Subcutaneous abdominal adipose tissue (tissue), 5 donors: ENCODE results near the gene CARD14.
A peak's percentile ranks its signal among the peaks of the same experiment; 100 is the strongest.

ENCODE experiments used
- H3K27ac ChIP-seq: one replicate; pipeline ENCODE4 v1.7.0; 2013; ENCODE audit warnings: low read depth, mild to moderate bottlenecking, inconsistent platforms, low read length, moderate library complexity
- H3K27me3 ChIP-seq, 5 donors: one replicate each; pipeline ENCODE4 v1.7.0; 2013; ENCODE audit warnings: low read length in 5 of 5, inconsistent platforms in 1 of 5; ENCODE audit not compliant: control insufficient read depth in 5 of 5, insufficient read depth in 4 of 5
- H3K36me3 ChIP-seq, 5 donors: one replicate each; pipeline ENCODE4 v1.7.0; 2013; ENCODE audit warnings: low read length in 5 of 5; ENCODE audit not compliant: control insufficient read depth in 5 of 5, insufficient read depth in 5 of 5
- H3K4me1 ChIP-seq, 5 donors: one replicate each; pipeline ENCODE4 v1.7.0; 2013; ENCODE audit warnings: low read length in 5 of 5, mild to moderate bottlenecking in 3 of 5, moderate library complexity in 1 of 5; ENCODE audit not compliant: control insufficient read depth in 5 of 5, insufficient read depth in 5 of 5
- H3K4me3 ChIP-seq, 5 donors: one replicate each; pipeline ENCODE4 v1.7.0; 2013; ENCODE audit warnings: low read length in 5 of 5, low read depth in 1 of 5
- H3K9ac ChIP-seq, 5 donors: one replicate each; pipeline ENCODE4 v1.7.0; 2013; ENCODE audit warnings: low read length in 5 of 5, mild to moderate bottlenecking in 4 of 5, moderate library complexity in 3 of 5
- H3K9me3 ChIP-seq, 5 donors: one replicate each; pipeline ENCODE4 v1.7.0; 2013; ENCODE audit warnings: low read length in 5 of 5; ENCODE audit not compliant: control insufficient read depth in 5 of 5
- donor health status: healthy.
- donor health status: healthy.
- donor health status: healthy.
- donor health status: healthy.
- donor health status: healthy.

CARD14 gene

DNA sequence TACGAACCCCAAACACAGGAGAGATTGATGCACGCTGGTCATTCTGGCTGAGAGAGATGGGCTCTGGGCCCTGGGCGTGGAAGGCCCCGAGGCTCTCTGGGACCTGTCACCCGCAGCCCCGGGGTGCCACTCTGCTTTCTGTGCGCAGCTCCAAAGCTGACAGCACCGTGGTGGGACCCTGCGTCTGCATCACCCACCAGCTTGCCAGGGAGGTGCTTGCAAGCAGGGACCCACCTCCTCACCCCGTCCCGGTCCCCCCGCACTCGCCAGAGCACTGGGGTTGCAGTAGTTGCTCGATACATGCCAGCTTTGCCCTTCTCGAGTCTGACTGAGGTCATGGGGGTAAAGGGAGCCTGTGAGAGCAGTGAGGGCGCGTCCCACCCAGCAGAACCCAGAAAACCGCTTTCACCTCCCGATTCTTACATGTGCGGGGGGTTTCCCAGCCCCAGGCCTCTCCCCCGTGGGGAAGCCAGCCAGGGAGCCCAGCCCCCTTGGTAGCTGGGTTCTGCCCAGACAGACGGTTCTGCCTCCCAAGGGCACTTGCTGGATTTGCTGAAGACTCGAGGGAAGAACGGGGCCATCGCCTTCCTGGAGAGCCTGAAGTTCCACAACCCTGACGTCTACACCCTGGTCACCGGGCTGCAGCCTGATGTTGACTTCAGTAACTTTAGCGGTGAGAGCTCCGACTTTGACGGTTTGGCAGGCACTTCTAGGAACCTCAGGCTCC lies 12.5 kb downstream of the CARD14 start:
- no peak overlapping the region for H3K27ac ChIP-seq
- H3K4me3 ChIP-seq, result no peak overlapping the region
- H3K9ac ChIP-seq, result no peak overlapping the region
- no peaks in the 10 kb centered on the region for H3K36me3 ChIP-seq
- peaks cover 0 to 12% (median 9%) of the 10 kb centered on the region in 5 donors for H3K27me3 ChIP-seq
- H3K4me1 ChIP-seq, result peaks cover 0 to 4% (median 3%) of the 10 kb centered on the region in 5 donors
- H3K9me3 ChIP-seq, result no peaks in the 10 kb centered on the region

DNA sequence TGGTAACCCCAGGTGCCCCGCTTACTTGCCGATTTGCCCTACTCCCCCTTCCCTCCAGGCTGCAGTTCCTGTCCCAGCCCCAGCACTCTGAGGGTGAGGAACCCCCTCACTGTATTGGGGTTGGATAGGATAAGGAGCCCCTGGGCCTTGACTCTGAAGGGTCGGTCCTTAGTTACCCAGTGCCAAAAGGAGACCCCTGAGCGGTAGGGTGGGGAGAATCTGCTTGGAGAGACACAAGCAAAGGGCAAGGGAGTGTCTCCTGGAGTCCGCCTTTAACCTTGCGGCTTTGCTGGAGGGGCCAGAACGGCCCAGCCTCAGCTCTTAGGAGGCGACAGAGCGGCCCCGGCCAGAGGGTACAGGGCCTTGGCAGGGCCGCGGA lies 13.0 kb downstream of the CARD14 start:
- peaks cover 0 to 12% (median 10%) of the 10 kb centered on the region in 5 donors for H3K27me3 ChIP-seq
- no peaks in the 10 kb centered on the region for H3K36me3 ChIP-seq
- no peak overlapping the region for H3K4me3 ChIP-seq
- no peak overlapping the region for H3K9ac ChIP-seq
- H3K27ac ChIP-seq, result no peak overlapping the region
- H3K9me3 ChIP-seq, result no peaks in the 10 kb centered on the region
- H3K4me1 ChIP-seq, result peaks cover 5 to 9% (median 7%) of the 10 kb centered on the region in 5 donors

DNA sequence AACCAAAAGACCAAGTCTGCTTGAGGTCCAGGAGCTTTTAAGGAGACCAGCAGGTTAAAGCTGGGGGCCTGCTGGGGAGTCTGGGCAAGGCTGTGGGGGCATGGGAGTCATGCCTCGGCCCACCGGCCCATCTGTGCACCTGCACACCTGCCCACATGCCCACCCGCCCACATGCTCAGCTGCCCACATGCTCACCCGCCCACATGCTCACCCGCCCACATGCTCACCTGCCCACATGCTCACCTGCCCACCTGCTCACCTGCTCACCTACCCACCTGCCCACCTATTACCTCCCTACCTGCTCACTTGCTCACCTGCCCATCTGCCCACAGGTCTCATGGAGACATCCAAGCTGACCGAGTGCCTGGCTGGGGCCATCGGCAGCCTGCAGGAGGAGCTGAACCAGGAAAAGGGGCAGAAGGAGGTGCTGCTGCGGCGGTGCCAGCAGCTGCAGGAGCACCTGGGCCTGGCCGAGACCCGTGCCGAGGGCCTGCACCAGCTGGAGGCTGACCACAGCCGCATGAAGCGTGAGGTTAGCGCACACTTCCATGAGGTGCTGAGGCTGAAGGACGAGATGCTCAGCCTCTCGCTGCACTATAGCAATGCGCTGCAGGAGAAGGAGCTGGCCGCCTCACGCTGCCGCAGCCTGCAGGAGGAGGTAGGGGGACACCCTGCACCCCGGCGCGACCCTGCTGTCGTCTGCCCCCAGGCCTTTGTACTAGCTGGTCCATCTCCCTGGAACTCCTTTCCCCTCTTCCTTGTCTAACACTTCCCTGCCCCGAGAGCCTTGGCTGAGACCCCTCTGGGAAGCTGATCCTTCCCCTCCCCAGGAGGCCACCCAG lies 14.0 kb downstream of the CARD14 start:
- no peaks in the 10 kb centered on the region for H3K36me3 ChIP-seq
- H3K9me3 ChIP-seq, result no peaks in the 10 kb centered on the region
- no peak overlapping the region for H3K27ac ChIP-seq
- H3K27me3 ChIP-seq, result peaks cover 0 to 12% (median 10%) of the 10 kb centered on the region in 5 donors
- no peak overlapping the region for H3K4me3 ChIP-seq
- peaks cover 6 to 16% (median 14%) of the 10 kb centered on the region in 5 donors for H3K4me1 ChIP-seq
- no peak overlapping the region for H3K9ac ChIP-seq

DNA sequence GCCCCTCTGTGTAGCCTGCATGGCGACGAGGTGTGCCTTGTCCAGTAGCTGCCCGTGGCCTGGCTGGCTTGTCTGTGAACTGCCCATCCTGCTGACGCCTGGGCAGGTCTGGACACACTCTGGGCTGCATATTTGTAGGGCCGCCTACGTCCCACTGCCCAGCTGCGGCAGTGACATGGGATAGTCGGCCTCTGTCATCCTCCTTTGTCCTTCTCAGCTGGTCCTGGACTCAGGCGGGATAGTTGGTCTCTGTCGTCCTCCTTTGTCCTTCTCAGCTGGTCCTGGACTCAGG lies 14.5 kb downstream of the CARD14 start:
- no peak overlapping the region for H3K27ac ChIP-seq
- peaks cover 0 to 12% (median 10%) of the 10 kb centered on the region in 5 donors for H3K27me3 ChIP-seq
- no peaks in the 10 kb centered on the region for H3K36me3 ChIP-seq
- H3K9me3 ChIP-seq, result no peaks in the 10 kb centered on the region
- no peak overlapping the region for H3K4me3 ChIP-seq
- peaks cover 6 to 16% (median 14%) of the 10 kb centered on the region in 5 donors for H3K4me1 ChIP-seq
- no peak overlapping the region for H3K9ac ChIP-seq

DNA sequence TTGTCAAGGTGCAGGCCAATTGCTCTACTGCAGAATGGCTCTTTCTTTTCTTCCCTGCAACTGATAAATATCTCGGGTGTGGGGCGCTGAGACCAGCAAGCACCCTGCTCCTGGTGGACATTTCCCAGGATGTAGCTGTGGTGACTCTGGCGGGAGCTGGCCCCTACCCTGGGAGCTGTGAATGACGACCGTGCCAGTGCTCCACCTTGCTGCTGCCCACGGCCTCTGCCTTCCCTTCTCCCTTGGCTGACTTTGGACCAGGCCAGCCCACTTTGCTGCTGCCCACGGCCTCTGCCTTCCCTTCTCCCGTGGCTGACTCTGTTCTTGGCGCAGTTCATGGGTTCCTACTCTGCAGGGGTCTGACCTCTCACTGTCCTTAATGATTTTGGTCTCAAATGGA lies 16.1 kb downstream of the CARD14 start:
- no peaks in the 10 kb centered on the region for H3K9me3 ChIP-seq
- no peaks in the 10 kb centered on the region for H3K36me3 ChIP-seq
- H3K27me3 ChIP-seq, result peaks cover 0 to 15% (median 12%) of the 10 kb centered on the region in 5 donors
- H3K4me1 ChIP-seq, result peaks cover 6 to 17% (median 14%) of the 10 kb centered on the region in 5 donors
- H3K4me3 ChIP-seq, result no peak overlapping the region
- H3K9ac ChIP-seq, result no peak overlapping the region
- H3K27ac ChIP-seq, result no peak overlapping the region

DNA sequence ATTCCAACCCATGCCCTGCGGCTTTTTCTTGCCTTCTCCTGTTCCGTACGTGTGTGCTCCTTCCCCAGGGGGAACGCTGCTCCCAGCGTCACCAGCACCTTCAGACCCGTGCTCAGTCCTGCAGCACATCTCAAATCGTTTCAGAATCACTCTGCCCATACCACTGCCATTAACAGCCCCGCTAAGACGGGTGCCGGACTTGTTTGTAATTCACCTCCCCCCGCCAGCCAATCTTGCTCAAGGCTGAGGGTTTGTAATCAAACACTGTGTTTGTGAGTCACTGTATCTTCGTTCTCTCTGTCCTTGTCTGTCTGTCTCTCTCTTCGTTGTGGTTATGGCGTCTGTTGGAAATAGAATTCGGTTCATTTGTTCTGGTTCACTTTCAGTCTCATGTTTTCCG lies 17.3 kb downstream of the CARD14 start:
- Histone ChIP-seq H3K36me3 (no peaks in the 10 kb centered on the region), H3K9me3 (no peaks in the 10 kb centered on the region), H3K4me1 (peaks cover 8 to 28% (median 25%) of the 10 kb centered on the region in 5 donors), H3K4me3 (peak overlapping the region; percentile 39 to 55 (median 43)), H3K27me3 (peaks cover 3 to 22% (median 10%) of the 10 kb centered on the region in 5 donors), H3K9ac (peak overlapping the region in 1 of 5 donors; percentile 35), H3K27ac (peak overlapping the region; percentile 24)

DNA sequence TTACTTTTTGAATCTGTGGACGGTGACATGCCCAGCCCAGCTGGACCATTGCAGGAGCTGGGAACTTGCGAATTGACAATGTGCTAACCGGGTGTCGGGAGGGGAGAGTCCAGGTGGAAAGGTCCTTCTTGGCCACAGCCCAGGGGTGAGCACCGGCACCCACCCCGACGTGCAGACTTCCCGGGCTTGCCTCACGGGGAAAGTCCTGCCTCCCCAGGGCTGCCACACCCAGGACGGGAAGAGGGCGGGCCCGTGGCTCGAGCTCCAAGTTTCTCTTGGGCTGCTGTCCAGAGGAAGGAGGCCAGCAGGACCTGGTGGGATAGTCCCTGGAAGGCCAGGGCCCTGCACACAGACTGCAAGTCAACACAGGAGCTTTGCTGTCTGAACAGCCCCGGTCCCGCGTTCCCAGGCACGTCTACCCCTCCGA lies 17.7 kb downstream of the CARD14 start:
- Histone ChIP-seq H3K36me3 (no peaks in the 10 kb centered on the region), H3K27me3 (peaks cover 3 to 24% (median 8%) of the 10 kb centered on the region in 5 donors), H3K27ac (peak overlapping the region; percentile 24), H3K4me3 (peak overlapping the region; percentile 39 to 55 (median 43)), H3K4me1 (peaks cover 8 to 33% (median 30%) of the 10 kb centered on the region in 5 donors), H3K9ac (peak overlapping the region in 2 of 5 donors; percentile 35 to 48), H3K9me3 (no peaks in the 10 kb centered on the region)

DNA sequence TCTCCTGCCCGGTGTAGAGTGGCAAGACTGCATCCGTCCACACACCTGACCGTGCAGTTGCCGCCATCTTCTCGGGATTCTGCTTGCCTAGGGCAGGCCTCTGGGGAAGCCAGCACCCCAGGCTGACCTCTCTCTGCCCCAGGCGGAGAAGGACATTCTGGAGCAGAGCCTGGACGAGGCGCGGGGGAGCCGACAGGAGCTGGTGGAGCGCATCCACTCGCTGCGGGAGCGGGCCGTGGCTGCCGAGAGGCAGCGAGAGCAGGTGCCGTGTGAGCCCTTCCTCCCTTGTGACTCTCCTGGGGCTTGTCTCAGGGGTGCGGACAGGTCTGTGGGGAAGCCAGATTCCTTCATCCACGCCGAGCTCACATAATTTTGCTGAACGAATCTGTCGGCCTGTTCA lies 19.8 kb downstream of the CARD14 start:
- peaks cover 3 to 22% (median 6%) of the 10 kb centered on the region in 5 donors for H3K27me3 ChIP-seq
- H3K9me3 ChIP-seq, result no peaks in the 10 kb centered on the region
- no peak overlapping the region for H3K4me3 ChIP-seq
- peaks cover 8 to 33% (median 30%) of the 10 kb centered on the region in 5 donors for H3K4me1 ChIP-seq
- no peaks in the 10 kb centered on the region for H3K36me3 ChIP-seq
- no peak overlapping the region for H3K27ac ChIP-seq
- peak overlapping the region in 1 of 5 donors; percentile 13 for H3K9ac ChIP-seq

DNA sequence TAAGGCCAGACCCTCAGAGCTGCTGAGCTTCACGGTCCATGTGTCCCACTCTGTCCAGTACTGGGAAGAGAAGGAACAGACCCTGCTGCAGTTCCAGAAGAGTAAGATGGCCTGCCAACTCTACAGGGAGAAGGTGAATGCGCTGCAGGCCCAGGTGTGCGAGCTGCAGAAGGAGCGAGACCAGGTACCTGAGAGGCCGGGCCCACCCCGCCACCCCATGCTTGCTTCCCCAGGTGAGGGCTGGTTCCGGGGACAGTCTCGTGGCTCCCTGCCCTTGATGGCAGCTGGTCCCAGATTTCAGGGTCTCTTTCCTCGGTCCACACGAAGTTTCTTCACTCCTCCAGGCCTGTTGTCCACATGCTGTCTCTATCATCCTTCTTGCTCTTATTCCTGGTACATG lies 20.9 kb downstream of the CARD14 start:
- no peak overlapping the region for H3K4me3 ChIP-seq

DNA sequence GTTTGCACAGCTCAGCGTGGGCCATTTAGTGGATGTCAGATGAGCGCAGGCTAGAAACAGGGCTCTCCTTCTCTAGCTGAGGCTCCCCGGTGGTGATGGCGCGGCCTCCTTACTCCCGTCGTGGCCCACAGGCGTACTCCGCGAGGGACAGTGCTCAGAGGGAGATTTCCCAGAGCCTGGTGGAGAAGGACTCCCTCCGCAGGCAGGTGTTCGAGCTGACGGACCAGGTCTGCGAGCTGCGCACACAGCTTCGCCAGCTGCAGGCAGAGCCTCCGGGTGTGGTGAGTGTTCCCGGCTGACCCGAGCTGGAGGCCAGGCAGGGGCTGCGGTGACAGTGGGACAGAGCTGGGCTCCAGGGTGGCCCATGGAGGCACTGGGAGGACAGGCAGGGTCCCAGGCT lies 21.4 kb downstream of the CARD14 start:
- no peak overlapping the region for H3K9ac ChIP-seq
- H3K4me3 ChIP-seq, result no peak overlapping the region
- H3K36me3 ChIP-seq, result no peaks in the 10 kb centered on the region
- peaks cover 3 to 22% (median 6%) of the 10 kb centered on the region in 5 donors for H3K27me3 ChIP-seq
- no peaks in the 10 kb centered on the region for H3K9me3 ChIP-seq
- no peak overlapping the region for H3K27ac ChIP-seq
- H3K4me1 ChIP-seq, result peaks cover 8 to 33% (median 30%) of the 10 kb centered on the region in 5 donors

More for the DNA sequence above, 20.9 kb downstream of the CARD14 start:
- peaks cover 3 to 22% (median 6%) of the 10 kb centered on the region in 5 donors for H3K27me3 ChIP-seq
- H3K27ac ChIP-seq, result no peak overlapping the region
- H3K4me1 ChIP-seq, result peaks cover 8 to 33% (median 30%) of the 10 kb centered on the region in 5 donors
- H3K9ac ChIP-seq, result no peak overlapping the region
- H3K9me3 ChIP-seq, result no peaks in the 10 kb centered on the region
- no peaks in the 10 kb centered on the region for H3K36me3 ChIP-seq
